Measurements from ENCODE around the gene PCLO. TPM values are rescaled to one million over a fixed set of nuclear protein-coding genes. Genes with fewer than 3 reads are reported as not detected.

The PCLO gene
- total RNA-seq, 1 experiment from 2014 or later: not detected

GRCh38 chr7:83173664-83174063, 11.0 kb upstream of the PCLO start:
- no peak overlapping the region for H3K27ac ChIP-seq (ENCODE audit: low read length)
- H3K36me3 ChIP-seq (ENCODE audit: insufficient read depth, low read length): no peaks in the 10 kb centered on the region
- no peak overlapping the region for H3K4me2 ChIP-seq (ENCODE audit: low read depth, low read length, poor library complexity, severe bottlenecking)
- H3K27me3 ChIP-seq (ENCODE audit: low read length): no peaks in the 10 kb centered on the region
- no peak overlapping the region; the same call in 1 of the 2 replicates for H3K4me3 ChIP-seq (ENCODE audit: low read length)
- H3K9me2 ChIP-seq (replicated peaks; ENCODE audit: insufficient read depth, low read length): no peaks in the 10 kb centered on the region
- no peaks in the 10 kb centered on the region for H3K79me2 ChIP-seq (ENCODE audit: low read length)
- no peak overlapping the region for H3K9ac ChIP-seq (ENCODE audit: low read length)
- H2AFZ ChIP-seq (ENCODE audit: low read length): no peak overlapping the region
- no peak for DNase-seq
- H4K20me1 ChIP-seq (ENCODE audit: insufficient read depth, low read depth, low read length): no peaks in the 10 kb centered on the region
- H3K4me1 ChIP-seq (ENCODE audit: low read length): no peaks in the 10 kb centered on the region
- H3K9me3 ChIP-seq (ENCODE audit: low read length): peaks cover 62% of the 10 kb centered on the region

- Histone ChIP-seq H3K4me2 (ENCODE audit: low read depth, low read length, poor library complexity, severe bottlenecking) (no peak overlapping the region), H3K36me3 (ENCODE audit: insufficient read depth, low read length) (no peaks in the 10 kb centered on the region), H3K27ac (ENCODE audit: low read length) (no peak overlapping the region), H3K79me2 (ENCODE audit: low read length) (no peaks in the 10 kb centered on the region), H3K9me2 (replicated peaks; ENCODE audit: insufficient read depth, low read length) (no peaks in the 10 kb centered on the region), H3K27me3 (ENCODE audit: low read length) (no peaks in the 10 kb centered on the region), H3K4me3 (ENCODE audit: low read length) (no peak overlapping the region), H3K9ac (ENCODE audit: low read length) (no peak overlapping the region), H4K20me1 (ENCODE audit: insufficient read depth, low read depth, low read length) (no peaks in the 10 kb centered on the region), H3K9me3 (ENCODE audit: low read length) (peaks cover 23% of the 10 kb centered on the region), H3K4me1 (ENCODE audit: low read length) (no peaks in the 10 kb centered on the region), H2AFZ (ENCODE audit: low read length) (no peak overlapping the region)
- DNase-seq: no peak
These were observed 4.1 kb upstream of the PCLO start for GRCh38 chr7:83166781-83167180.

GRCh38 chr7:83161899-83162401, 734 bp downstream of the PCLO start:
- H3K4me2 ChIP-seq (ENCODE audit: low read depth, low read length, poor library complexity, severe bottlenecking): no peak overlapping the region
- no peaks in the 10 kb centered on the region for H3K9me2 ChIP-seq (replicated peaks; ENCODE audit: insufficient read depth, low read length)
- no peak overlapping the region for H3K9ac ChIP-seq (ENCODE audit: low read length)
- no peaks in the 10 kb centered on the region for H3K27me3 ChIP-seq (ENCODE audit: low read length)
- H3K4me1 ChIP-seq (ENCODE audit: low read length): no peaks in the 10 kb centered on the region
- DNase-seq: no peak
- no peak overlapping the region for H3K4me3 ChIP-seq (ENCODE audit: low read length)
- H4K20me1 ChIP-seq (ENCODE audit: insufficient read depth, low read depth, low read length): no peaks in the 10 kb centered on the region
- H3K79me2 ChIP-seq (ENCODE audit: low read length): no peaks in the 10 kb centered on the region
- no peak overlapping the region for H2AFZ ChIP-seq (ENCODE audit: low read length)
- no peaks in the 10 kb centered on the region for H3K36me3 ChIP-seq (ENCODE audit: insufficient read depth, low read length)
- H3K9me3 ChIP-seq (ENCODE audit: low read length): peaks cover 13% of the 10 kb centered on the region; the same call in 1 of the 2 replicates
- no peak overlapping the region for H3K27ac ChIP-seq (ENCODE audit: low read length)

- Histone ChIP-seq H2AFZ (ENCODE audit: low read length) (no peak overlapping the region), H3K9me3 (ENCODE audit: low read length) (peaks cover 10% of the 10 kb centered on the region; the same call in 1 of the 2 replicates), H4K20me1 (ENCODE audit: insufficient read depth, low read depth, low read length) (no peaks in the 10 kb centered on the region), H3K79me2 (ENCODE audit: low read length) (no peaks in the 10 kb centered on the region), H3K9me2 (replicated peaks; ENCODE audit: insufficient read depth, low read length) (no peaks in the 10 kb centered on the region), H3K36me3 (ENCODE audit: insufficient read depth, low read length) (no peaks in the 10 kb centered on the region), H3K4me2 (ENCODE audit: low read depth, low read length, poor library complexity, severe bottlenecking) (no peak overlapping the region), H3K27ac (ENCODE audit: low read length) (no peak overlapping the region), H3K27me3 (ENCODE audit: low read length) (no peaks in the 10 kb centered on the region), H3K4me3 (ENCODE audit: low read length) (no peak overlapping the region), H3K9ac (ENCODE audit: low read length) (no peak overlapping the region), H3K4me1 (ENCODE audit: low read length) (no peaks in the 10 kb centered on the region)
- no peak for DNase-seq
These were observed 1.5 kb downstream of the PCLO start for GRCh38 chr7:83161186-83161585.

- no peak for DNase-seq
- no peak overlapping the region for H3K4me2 ChIP-seq (ENCODE audit: low read depth, low read length, poor library complexity, severe bottlenecking)
- H3K27ac ChIP-seq (ENCODE audit: low read length): no peak overlapping the region
- no peaks in the 10 kb centered on the region for H3K27me3 ChIP-seq (ENCODE audit: low read length)
- no peak overlapping the region for H3K9ac ChIP-seq (ENCODE audit: low read length)
- H3K4me3 ChIP-seq (ENCODE audit: low read length): no peak overlapping the region
- no peaks in the 10 kb centered on the region for H3K4me1 ChIP-seq (ENCODE audit: low read length)
- H2AFZ ChIP-seq (ENCODE audit: low read length): no peak overlapping the region
- H3K36me3 ChIP-seq (ENCODE audit: insufficient read depth, low read length): no peaks in the 10 kb centered on the region
- H3K9me3 ChIP-seq (ENCODE audit: low read length): peaks cover 13% of the 10 kb centered on the region
- H3K79me2 ChIP-seq (ENCODE audit: low read length): no peaks in the 10 kb centered on the region
- no peaks in the 10 kb centered on the region for H3K9me2 ChIP-seq (replicated peaks; ENCODE audit: insufficient read depth, low read length)
- no peaks in the 10 kb centered on the region for H4K20me1 ChIP-seq (ENCODE audit: insufficient read depth, low read depth, low read length)
These were observed 3.0 kb downstream of the PCLO start for GRCh38 chr7:83159731-83160130.

GRCh38 chr7:83156006-83156405, 6.7 kb downstream of the PCLO start:
- H3K9me2 ChIP-seq (replicated peaks; ENCODE audit: insufficient read depth, low read length): no peaks in the 10 kb centered on the region
- no peak for DNase-seq
- no peak overlapping the region for H3K9ac ChIP-seq (ENCODE audit: low read length)

GRCh38 chr7:83155407-83155806, 7.3 kb downstream of the PCLO start:
- Histone ChIP-seq H3K4me1 (ENCODE audit: low read length) (no peaks in the 10 kb centered on the region), H4K20me1 (ENCODE audit: insufficient read depth, low read depth, low read length) (no peaks in the 10 kb centered on the region), H3K9ac (ENCODE audit: low read length) (no peak overlapping the region), H2AFZ (ENCODE audit: low read length) (no peak overlapping the region), H3K9me2 (replicated peaks; ENCODE audit: insufficient read depth, low read length) (no peaks in the 10 kb centered on the region), H3K79me2 (ENCODE audit: low read length) (no peaks in the 10 kb centered on the region), H3K36me3 (ENCODE audit: insufficient read depth, low read length) (no peaks in the 10 kb centered on the region), H3K9me3 (ENCODE audit: low read length) (peaks cover 21% of the 10 kb centered on the region), H3K27me3 (ENCODE audit: low read length) (no peaks in the 10 kb centered on the region), H3K27ac (ENCODE audit: low read length) (no peak overlapping the region), H3K4me3 (ENCODE audit: low read length) (no peak overlapping the region), H3K4me2 (ENCODE audit: low read depth, low read length, poor library complexity, severe bottlenecking) (no peak overlapping the region)
- DNase-seq: no peak

More at GRCh38 chr7:83156006-83156405, 6.7 kb downstream of the PCLO start:
- Histone ChIP-seq H3K36me3 (ENCODE audit: insufficient read depth, low read length) (no peaks in the 10 kb centered on the region), H3K4me2 (ENCODE audit: low read depth, low read length, poor library complexity, severe bottlenecking) (no peak overlapping the region), H2AFZ (ENCODE audit: low read length) (no peak overlapping the region), H3K9me3 (ENCODE audit: low read length) (peaks cover 21% of the 10 kb centered on the region), H3K4me3 (ENCODE audit: low read length) (no peak overlapping the region), H4K20me1 (ENCODE audit: insufficient read depth, low read depth, low read length) (no peaks in the 10 kb centered on the region), H3K4me1 (ENCODE audit: low read length) (no peaks in the 10 kb centered on the region), H3K79me2 (ENCODE audit: low read length) (no peaks in the 10 kb centered on the region), H3K27me3 (ENCODE audit: low read length) (no peaks in the 10 kb centered on the region), H3K27ac (ENCODE audit: low read length) (no peak overlapping the region)

GRCh38 chr7:83153419-83153818, 9.3 kb downstream of the PCLO start:
- no peaks in the 10 kb centered on the region for H3K79me2 ChIP-seq (ENCODE audit: low read length)
- H3K9me3 ChIP-seq (ENCODE audit: low read length): peaks cover 19% of the 10 kb centered on the region
- H3K4me3 ChIP-seq (ENCODE audit: low read length): no peak overlapping the region
- no peaks in the 10 kb centered on the region for H3K4me1 ChIP-seq (ENCODE audit: low read length)
- H3K36me3 ChIP-seq (ENCODE audit: insufficient read depth, low read length): no peaks in the 10 kb centered on the region
- no peak overlapping the region for H3K4me2 ChIP-seq (ENCODE audit: low read depth, low read length, poor library complexity, severe bottlenecking)
- H3K9ac ChIP-seq (ENCODE audit: low read length): no peak overlapping the region
- no peaks in the 10 kb centered on the region for H3K9me2 ChIP-seq (replicated peaks; ENCODE audit: insufficient read depth, low read length)
- no peak overlapping the region for H3K27ac ChIP-seq (ENCODE audit: low read length)
- DNase-seq: no peak
- H3K27me3 ChIP-seq (ENCODE audit: low read length): no peaks in the 10 kb centered on the region
- no peaks in the 10 kb centered on the region for H4K20me1 ChIP-seq (ENCODE audit: insufficient read depth, low read depth, low read length)
- no peak overlapping the region for H2AFZ ChIP-seq (ENCODE audit: low read length)

- no peak overlapping the region for H3K27ac ChIP-seq (ENCODE audit: low read length)
- H3K79me2 ChIP-seq (ENCODE audit: low read length): no peaks in the 10 kb centered on the region
- H3K9me2 ChIP-seq (replicated peaks; ENCODE audit: insufficient read depth, low read length): no peaks in the 10 kb centered on the region
- no peak overlapping the region for H2AFZ ChIP-seq (ENCODE audit: low read length)
- peaks cover 9% of the 10 kb centered on the region for H3K9me3 ChIP-seq (ENCODE audit: low read length)
- no peaks in the 10 kb centered on the region for H3K4me1 ChIP-seq (ENCODE audit: low read length)
- no peaks in the 10 kb centered on the region for H4K20me1 ChIP-seq (ENCODE audit: insufficient read depth, low read depth, low read length)
- H3K36me3 ChIP-seq (ENCODE audit: insufficient read depth, low read length): no peaks in the 10 kb centered on the region
- DNase-seq: no peak
- H3K4me3 ChIP-seq (ENCODE audit: low read length): no peak overlapping the region
- no peak overlapping the region for H3K4me2 ChIP-seq (ENCODE audit: low read depth, low read length, poor library complexity, severe bottlenecking)
- no peaks in the 10 kb centered on the region for H3K27me3 ChIP-seq (ENCODE audit: low read length)
- H3K9ac ChIP-seq (ENCODE audit: low read length): no peak overlapping the region
These were observed 12.4 kb downstream of the PCLO start for GRCh38 chr7:83150310-83150709.
